PC-9 (cell line): ENCODE data around the gene DOC2A.

Experiments
- CTCF ChIP-seq: fragments of 200-600 bp; sonication (generic); conservative IDR thresholded peaks from 2 replicates; pipeline ENCODE4 v1.6.1; 2017; ENCODE audit warnings: mixed run types, antibody characterized with exemption, mild to moderate bottlenecking, moderate library complexity
- EZH2 ChIP-seq: fragments of 200-600 bp; sonication (generic); IDR thresholded peaks from 2 replicates; pipeline ENCODE4 v1.8.0; 2017; ENCODE audit warnings: antibody characterized with exemption, low read depth

GRCh38 chr16:30010844-30011713 lies at the start of gene DOC2A:
- TF ChIP-seq EZH2: no peak
- no peak for TF ChIP-seq CTCF
